NCI-H510A (cell line): ENCODE results near the gene SESN3.
"Not testable (repeated sequence)": the region's sequence is repeated elsewhere in the genome, so short reads cannot be mapped to it uniquely, and the experiment has no call there.

Experiments
- DNase-seq: peaks from one replicate; lab custom pipeline; 2025; lab: John Stamatoyannopoulos, UW

SESN3 gene, protein sequence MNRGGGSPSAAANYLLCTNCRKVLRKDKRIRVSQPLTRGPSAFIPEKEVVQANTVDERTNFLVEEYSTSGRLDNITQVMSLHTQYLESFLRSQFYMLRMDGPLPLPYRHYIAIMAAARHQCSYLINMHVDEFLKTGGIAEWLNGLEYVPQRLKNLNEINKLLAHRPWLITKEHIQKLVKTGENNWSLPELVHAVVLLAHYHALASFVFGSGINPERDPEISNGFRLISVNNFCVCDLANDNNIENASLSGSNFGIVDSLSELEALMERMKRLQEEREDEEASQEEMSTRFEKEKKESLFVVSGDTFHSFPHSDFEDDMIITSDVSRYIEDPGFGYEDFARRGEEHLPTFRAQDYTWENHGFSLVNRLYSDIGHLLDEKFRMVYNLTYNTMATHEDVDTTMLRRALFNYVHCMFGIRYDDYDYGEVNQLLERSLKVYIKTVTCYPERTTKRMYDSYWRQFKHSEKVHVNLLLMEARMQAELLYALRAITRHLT

DNA sequence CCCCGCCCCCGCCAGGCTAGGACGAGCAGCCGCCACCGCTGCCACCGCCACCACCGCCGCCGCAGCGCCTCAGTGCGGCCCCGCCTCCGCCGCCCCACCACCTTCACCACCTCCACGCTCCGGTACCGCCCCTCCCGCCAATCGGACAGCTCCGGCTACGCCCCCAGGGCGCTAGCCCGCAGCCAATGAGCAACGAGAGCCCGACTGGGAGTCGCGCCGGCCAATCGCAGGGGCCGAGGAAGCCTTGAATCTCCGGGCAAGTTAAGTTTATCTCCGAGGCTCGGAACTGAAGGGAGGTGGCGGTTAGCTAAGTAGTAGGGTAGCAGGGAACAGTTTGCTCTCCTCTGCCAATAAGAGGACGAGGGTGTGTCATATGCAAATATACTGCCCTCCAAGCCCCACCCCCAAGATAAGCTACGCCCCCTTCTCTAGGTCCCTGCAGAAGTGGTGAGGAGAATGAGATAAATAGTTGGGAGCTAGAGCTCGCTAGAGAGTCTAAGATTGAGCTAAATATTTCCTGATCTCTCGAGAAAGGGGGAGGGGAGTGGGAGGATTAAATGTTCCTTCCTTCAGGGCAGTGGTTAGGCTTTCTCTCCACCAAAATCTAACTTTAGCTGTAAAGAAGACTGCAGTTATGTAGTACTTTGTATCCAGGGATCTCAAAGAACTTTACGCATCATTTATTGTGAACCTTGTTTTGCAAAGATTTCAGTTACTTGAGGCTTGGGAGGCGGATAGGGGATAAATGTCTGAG, at the start of gene SESN3:
Gene SESN3 (minus strand): TSS at position 76 of the 754 bp plus-strand sequence. CDS start 342 bp downstream, outside the sequence.
- peak; percentile 98 for DNase-seq

GRCh38 chr11:95279921-95280868, 49.2 kb upstream of the SESN3 start:
- DNase-seq = no peak

GRCh38 chr11:95277868-95278267, 46.9 kb upstream of the SESN3 start:
- DNase-seq = no peak

DNA sequence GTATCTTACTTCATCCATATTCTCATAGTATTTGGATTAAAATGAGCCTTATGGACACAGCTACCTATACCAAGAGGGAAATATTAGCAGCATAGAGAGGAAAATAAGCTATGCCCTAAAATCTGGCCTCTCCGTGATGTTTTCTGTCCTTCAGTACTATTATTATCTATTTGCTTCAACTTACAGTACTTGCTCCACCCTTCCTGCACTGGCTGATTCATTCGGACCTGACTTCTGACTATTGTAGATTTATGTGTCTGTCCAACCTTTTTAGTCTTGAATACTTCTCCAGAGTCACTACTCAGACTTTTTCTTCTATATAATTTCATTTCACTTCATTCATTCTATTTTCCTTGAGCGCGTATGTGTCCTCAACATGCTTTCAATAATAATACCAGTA, 45.1 kb upstream of the SESN3 start:
- no peak for DNase-seq

- DNase-seq = not testable (repeated sequence)
Observed at GRCh38 chr11:95273618-95274017, 42.6 kb upstream of the SESN3 start.

DNA sequence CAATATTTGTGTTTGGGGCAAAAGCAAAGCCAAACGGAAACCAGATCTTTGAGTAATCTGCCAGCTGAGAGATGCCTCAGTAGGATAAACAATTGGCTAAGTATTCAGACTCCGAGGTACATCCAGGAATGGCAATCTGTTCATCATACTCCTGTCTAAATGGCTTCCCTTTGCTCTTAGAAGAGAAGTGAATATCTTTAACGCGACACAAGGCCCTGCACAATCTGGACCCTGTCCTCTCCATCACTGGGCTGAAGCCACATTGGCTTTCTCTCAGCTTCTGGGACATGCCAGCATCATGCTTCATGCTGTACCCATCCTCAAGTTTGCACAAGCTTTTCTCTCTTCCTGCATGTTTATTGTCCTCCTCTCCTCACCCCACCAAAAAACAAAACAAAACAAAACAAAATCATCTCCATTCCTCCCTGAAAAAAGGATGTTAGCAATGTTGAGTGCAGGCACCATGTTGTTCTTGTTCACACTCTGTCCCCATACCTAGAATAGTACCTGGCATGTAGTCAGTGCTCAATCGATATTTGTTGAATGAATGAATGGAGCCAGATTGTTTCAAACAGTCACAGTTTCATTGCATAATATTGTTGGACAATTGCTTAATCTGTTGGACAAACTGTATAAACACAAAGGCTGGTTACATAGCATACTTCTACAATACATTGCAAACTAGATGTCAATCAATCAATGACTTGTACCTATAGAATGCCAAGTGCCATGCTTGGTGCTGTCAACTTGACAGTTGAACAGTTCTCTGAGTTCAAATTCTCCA, 38.2 kb upstream of the SESN3 start:
- DNase-seq = no peak

GRCh38 chr11:95268391-95268790, 37.4 kb upstream of the SESN3 start:
- DNase-seq = no peak

- DNase-seq = no peak
Observed at GRCh38 chr11:95267601-95268213, 36.7 kb upstream of the SESN3 start.

- DNase-seq = no peak
Observed at GRCh38 chr11:95266751-95267374, 35.9 kb upstream of the SESN3 start.

DNA sequence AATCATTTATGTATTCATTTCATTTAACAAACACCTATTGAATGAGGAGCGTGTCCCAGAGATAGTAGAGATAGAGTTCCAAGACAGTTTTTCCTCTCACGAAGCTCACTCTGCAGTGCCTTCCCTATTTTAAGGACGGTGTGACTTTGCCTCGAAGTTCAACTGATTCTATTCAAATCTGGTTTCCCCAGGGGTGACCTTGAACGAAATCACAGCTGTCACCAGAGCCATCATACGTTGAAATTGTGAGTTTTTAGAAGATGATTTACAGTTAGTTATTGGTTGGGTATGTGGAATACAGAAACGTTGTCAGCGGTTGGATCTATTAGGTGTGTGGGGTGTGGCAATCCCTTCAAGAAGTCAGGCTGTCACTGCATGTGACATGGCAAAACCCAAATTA, 33.9 kb upstream of the SESN3 start:
- DNase-seq = no peak

DNA sequence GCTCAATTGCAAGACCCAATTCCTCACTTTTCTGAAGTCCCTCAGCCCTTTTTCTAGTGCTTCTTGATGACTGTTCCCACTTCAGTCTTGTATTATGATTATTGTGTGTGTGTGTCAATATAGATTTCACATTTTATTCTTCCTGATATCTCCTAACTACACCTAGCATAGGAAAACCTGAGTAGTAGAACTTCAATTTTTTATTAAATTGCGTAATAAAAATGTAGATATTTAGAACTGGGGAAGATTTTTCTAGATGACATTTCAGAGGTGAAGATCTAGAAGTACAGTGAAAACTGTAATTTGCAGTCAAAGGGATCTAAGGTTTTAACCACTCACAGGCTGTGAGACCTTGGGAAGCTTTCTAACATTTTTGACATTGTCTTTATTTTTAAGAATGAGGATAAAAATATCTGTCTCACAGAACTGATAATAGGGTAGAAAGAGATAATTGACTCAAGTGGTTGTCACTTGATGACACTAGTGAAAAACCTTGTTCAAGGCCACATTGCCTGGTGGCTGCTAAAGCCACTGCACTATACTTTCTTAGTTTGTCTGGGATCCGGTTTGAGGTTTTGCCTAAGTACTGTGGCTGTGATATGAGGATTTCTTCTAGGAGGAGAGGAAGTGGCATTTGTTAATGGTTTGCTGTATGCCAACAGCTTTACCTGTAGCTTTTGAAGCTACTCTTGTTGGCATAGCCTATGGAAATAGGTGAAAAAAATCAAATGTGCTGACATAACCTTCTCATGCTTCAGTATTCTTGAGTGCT, 32.2 kb upstream of the SESN3 start:
- DNase-seq = no peak

DNA sequence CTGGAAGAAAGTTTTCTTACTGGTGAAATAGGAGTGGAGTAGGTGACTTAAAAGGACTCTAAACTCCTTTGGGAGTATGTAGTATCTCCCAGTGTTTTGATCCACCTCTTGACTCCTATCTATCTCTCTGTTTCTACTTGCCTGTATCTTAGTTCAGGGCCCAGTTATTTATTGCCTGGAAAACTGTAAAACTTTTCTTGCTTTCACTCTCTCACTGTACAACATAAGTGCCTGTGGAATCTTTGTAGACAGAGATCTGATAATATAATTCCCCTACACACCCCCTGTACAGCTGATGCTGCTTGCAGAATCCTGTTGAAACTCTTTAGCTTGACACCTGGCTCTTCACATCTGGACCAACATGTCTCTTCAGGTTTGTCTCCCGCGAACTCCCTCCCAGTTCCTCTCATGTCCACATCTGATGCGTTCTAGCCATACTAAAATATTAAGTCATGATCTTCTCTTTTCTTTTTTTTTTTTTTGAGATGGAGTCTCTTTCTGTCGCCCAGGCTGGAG, 26.5 kb upstream of the SESN3 start:
- no peak for DNase-seq

GRCh38 chr11:95256321-95256779, 25.3 kb upstream of the SESN3 start:
- no peak for DNase-seq

DNA sequence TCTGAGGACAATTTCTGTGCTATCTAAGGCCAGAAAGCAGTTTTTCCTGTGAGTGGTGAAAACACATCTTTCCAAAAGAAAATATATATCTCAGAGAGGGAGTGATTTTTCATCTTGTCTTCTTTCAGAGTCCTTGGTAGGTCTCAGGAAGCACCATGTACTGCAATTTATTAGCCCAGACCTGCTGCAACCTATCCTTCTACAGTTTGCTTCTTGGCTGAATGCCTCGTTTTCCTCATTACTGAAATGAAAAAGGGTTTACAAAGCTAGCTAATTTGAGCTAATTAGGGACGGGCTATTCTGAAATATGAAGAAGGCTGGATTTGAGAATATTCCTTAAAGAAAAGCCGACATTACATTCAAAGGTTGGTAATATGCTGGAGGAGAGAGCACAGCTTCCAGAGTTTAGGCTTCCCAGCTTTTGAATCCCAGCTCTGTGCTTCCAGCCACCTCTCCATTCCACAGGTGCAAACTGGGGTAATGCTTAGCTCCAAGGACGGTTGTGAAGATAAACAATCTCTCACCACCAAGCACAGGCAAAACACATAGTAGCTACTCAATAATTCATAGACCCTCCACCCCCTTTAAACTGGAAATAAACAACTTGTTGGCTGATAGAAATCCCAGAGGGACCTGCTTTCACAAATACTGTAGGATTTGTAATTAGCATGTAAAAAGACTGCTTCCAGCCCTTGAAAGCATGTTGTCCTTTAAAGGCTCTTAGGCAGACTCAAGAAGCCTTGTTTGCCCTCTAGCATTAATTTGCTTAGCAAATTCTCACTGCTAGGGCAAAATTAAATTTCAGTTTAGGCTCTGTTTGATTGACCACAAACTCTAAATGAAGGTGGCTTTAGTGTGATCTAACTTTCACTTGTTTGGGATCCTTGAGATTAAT, 24.5 kb upstream of the SESN3 start:
- no peak for DNase-seq

GRCh38 chr11:95254716-95255115, 23.7 kb upstream of the SESN3 start:
- no peak for DNase-seq

GRCh38 chr11:95254131-95254704, 23.2 kb upstream of the SESN3 start:
- peak; percentile 83 for DNase-seq

DNA sequence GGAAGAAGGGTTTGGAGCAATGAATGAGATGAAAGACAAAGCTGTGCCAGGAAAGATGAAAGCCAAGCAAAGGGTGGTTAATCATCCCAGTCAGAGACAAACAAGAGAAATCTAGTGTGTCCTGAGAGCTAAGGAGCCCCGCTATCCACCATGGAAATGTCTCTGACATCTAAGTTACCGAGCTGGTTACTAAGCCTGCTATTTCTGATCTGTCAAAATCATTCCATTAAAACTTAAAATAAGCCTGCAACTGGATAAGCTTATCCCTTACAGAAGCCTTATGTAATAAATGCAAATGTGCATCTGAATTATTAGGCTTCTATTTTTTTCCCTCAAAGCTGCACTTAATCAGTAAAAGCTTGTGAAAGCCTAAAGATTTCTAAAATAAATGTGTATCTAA, 22.1 kb upstream of the SESN3 start:
- no peak for DNase-seq

DNA sequence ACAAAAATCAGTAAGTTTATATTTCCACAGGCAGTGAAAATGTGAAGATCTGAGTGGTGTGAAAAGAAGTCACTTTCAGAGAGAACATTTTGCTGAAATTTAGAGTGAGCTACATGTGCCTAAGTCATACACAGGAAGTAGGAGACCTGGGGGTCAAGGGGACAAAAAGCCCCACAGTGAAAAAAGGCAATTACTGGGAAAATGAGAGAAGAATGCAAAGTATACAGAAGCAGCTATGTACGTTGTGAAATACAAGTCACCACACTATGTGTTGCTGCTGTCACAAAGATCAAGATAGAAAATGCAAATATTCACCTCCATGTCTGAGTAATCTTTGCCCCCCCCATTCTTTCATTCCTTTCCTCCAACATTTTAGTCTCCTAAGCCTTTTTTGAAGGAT, 21.6 kb upstream of the SESN3 start:
- DNase-seq = no peak
